ENCODE data around the gene KLHL35. TPM values are rescaled to one million over a fixed set of nuclear protein-coding genes. Genes with fewer than 3 reads are reported as not detected.
A peak's percentile ranks its signal among the peaks of the same experiment; 100 is the strongest.

The KLHL35 gene
- total and polyA plus RNA-seq, 2 experiments from 2014 or later = 5.7 to 13.0 TPM

- no peaks in the 10 kb centered on the region for H3K9me2 ChIP-seq (ENCODE audit: insufficient read depth)
- peak overlapping the region; percentile 46 for H3K9ac ChIP-seq
- H3K27ac ChIP-seq = no peak overlapping the region
- no peaks in the 10 kb centered on the region for H3K27me3 ChIP-seq (replicated peaks; ENCODE audit: insufficient read depth)
- peaks cover 77% of the 10 kb centered on the region for H3F3A ChIP-seq (ENCODE audit: insufficient read depth)
- peaks cover 33% of the 10 kb centered on the region for H3K4me1 ChIP-seq (ENCODE audit: insufficient read depth)
- no peaks in the 10 kb centered on the region for H3K9me3 ChIP-seq (ENCODE audit: low read depth)
- no peak overlapping the region for H3K4me2 ChIP-seq (ENCODE audit: unreplicated experiment)
- H4K20me1 ChIP-seq (ENCODE audit: insufficient read depth) = peaks cover 24% of the 10 kb centered on the region
- peaks cover 90% of the 10 kb centered on the region for H3K79me2 ChIP-seq (ENCODE audit: insufficient read depth)
- H2AFZ ChIP-seq = no peak overlapping the region
- no peak overlapping the region for H3K4me3 ChIP-seq
- in situ Hi-C loops (cut with MboI) = no loop called here
- no peak for TF ChIP-seq EZH2phosphoT487 (IDR thresholded peaks at IDR 0.05; ENCODE audit: insufficient read depth, low read depth)
- no peak for TF ChIP-seq EZH2 (IDR thresholded peaks at IDR 0.05; ENCODE audit: insufficient read depth, poor library complexity, severe bottlenecking)
- WGBS, 2 experiments (ENCODE audit: low coverage in 1 of 2, low lambda C conversion rate in 2 of 2, missing lambda C conversion rate in 2 of 2) = 67 to 70% methylated on average over 15 of the region's 15 CpGs
- H3K36me3 ChIP-seq (ENCODE audit: low read depth) = peaks cover 71% of the 10 kb centered on the region
- no peak for DNase-seq
Measured at GRCh38 chr11:75403983-75404658, 28.9 kb downstream of the KLHL35 start.

- WGBS, 2 experiments (ENCODE audit: low coverage in 1 of 2, low lambda C conversion rate in 2 of 2, missing lambda C conversion rate in 2 of 2) = 45 to 47% methylated on average over 1 of the region's 1 CpG
Measured at GRCh38 chr11:75403037-75403436, 30.0 kb downstream of the KLHL35 start.

GRCh38 chr11:75402002-75402773, 30.8 kb downstream of the KLHL35 start:
- no peak for TF ChIP-seq EZH2phosphoT487 (IDR thresholded peaks at IDR 0.05; ENCODE audit: insufficient read depth, low read depth)
- no peak for TF ChIP-seq EZH2 (IDR thresholded peaks at IDR 0.05; ENCODE audit: insufficient read depth, poor library complexity, severe bottlenecking)
- Histone ChIP-seq H4K20me1 (ENCODE audit: insufficient read depth) (peaks cover 24% of the 10 kb centered on the region), H3K9ac (peak overlapping the region; percentile 95)

More at GRCh38 chr11:75403037-75403436, 30.0 kb downstream of the KLHL35 start:
- in situ Hi-C loops (cut with MboI) = no loop called here
- H4K20me1 ChIP-seq (ENCODE audit: insufficient read depth) = peaks cover 24% of the 10 kb centered on the region
- H3K4me2 ChIP-seq (ENCODE audit: unreplicated experiment) = peak overlapping the region; percentile 98
- peak overlapping the region; percentile 46 for H3K9ac ChIP-seq
- no peaks in the 10 kb centered on the region for H3K9me3 ChIP-seq (ENCODE audit: low read depth)
- no peak overlapping the region for H2AFZ ChIP-seq
- no peaks in the 10 kb centered on the region for H3K27me3 ChIP-seq (replicated peaks; ENCODE audit: insufficient read depth)
- peaks cover 33% of the 10 kb centered on the region for H3K4me1 ChIP-seq (ENCODE audit: insufficient read depth)
- no peak for TF ChIP-seq EZH2 (IDR thresholded peaks at IDR 0.05; ENCODE audit: insufficient read depth, poor library complexity, severe bottlenecking)
- TF ChIP-seq EZH2phosphoT487 (IDR thresholded peaks at IDR 0.05; ENCODE audit: insufficient read depth, low read depth) = no peak
- H3K36me3 ChIP-seq (ENCODE audit: low read depth) = peaks cover 68% of the 10 kb centered on the region
- H3F3A ChIP-seq (ENCODE audit: insufficient read depth) = peaks cover 70% of the 10 kb centered on the region
- peaks cover 82% of the 10 kb centered on the region for H3K79me2 ChIP-seq (ENCODE audit: insufficient read depth)
- H3K27ac ChIP-seq = peak overlapping the region; percentile 7; the same call in 1 of the 2 replicates
- DNase-seq = peak; percentile 17
- no peak overlapping the region for H3K4me3 ChIP-seq
- no peaks in the 10 kb centered on the region for H3K9me2 ChIP-seq (ENCODE audit: insufficient read depth)

GRCh38 chr11:75400146-75400865, 32.7 kb downstream of the KLHL35 start:
- Histone ChIP-seq H3K4me3 (peak overlapping the region; percentile 96), H3K36me3 (ENCODE audit: low read depth) (peaks cover 45% of the 10 kb centered on the region), H4K20me1 (ENCODE audit: insufficient read depth) (peaks cover 24% of the 10 kb centered on the region), H3K4me1 (ENCODE audit: insufficient read depth) (peaks cover 24% of the 10 kb centered on the region), H3K4me2 (ENCODE audit: unreplicated experiment) (peak overlapping the region; percentile 98), H3K9ac (peak overlapping the region; percentile 95), H3K9me3 (ENCODE audit: low read depth) (no peaks in the 10 kb centered on the region), H3K27ac (peak overlapping the region; percentile 88), H3K79me2 (ENCODE audit: insufficient read depth) (peaks cover 60% of the 10 kb centered on the region), H3F3A (ENCODE audit: insufficient read depth) (peaks cover 52% of the 10 kb centered on the region), H3K27me3 (replicated peaks; ENCODE audit: insufficient read depth) (no peaks in the 10 kb centered on the region), H2AFZ (no peak overlapping the region), H3K9me2 (ENCODE audit: insufficient read depth) (no peaks in the 10 kb centered on the region)
- in situ Hi-C loops (cut with MboI) = no loop called here
- DNase-seq = peak; percentile 51
- no peak for TF ChIP-seq EZH2 (IDR thresholded peaks at IDR 0.05; ENCODE audit: insufficient read depth, poor library complexity, severe bottlenecking)
- no peak for TF ChIP-seq EZH2phosphoT487 (IDR thresholded peaks at IDR 0.05; ENCODE audit: insufficient read depth, low read depth)
- WGBS, 2 experiments (ENCODE audit: low coverage in 1 of 2, low lambda C conversion rate in 2 of 2, missing lambda C conversion rate in 2 of 2) = 25 to 26% methylated on average over 11 of the region's 11 CpGs

More at GRCh38 chr11:75402002-75402773, 30.8 kb downstream of the KLHL35 start:
- WGBS, 2 experiments (ENCODE audit: low coverage in 1 of 2, low lambda C conversion rate in 2 of 2, missing lambda C conversion rate in 2 of 2) = 91% methylated on average over 10 of the region's 10 CpGs
- DNase-seq = no peak
- peaks cover 63% of the 10 kb centered on the region for H3K36me3 ChIP-seq (ENCODE audit: low read depth)
- peaks cover 69% of the 10 kb centered on the region for H3F3A ChIP-seq (ENCODE audit: insufficient read depth)
- H3K27ac ChIP-seq = no peak overlapping the region
- H3K4me1 ChIP-seq (ENCODE audit: insufficient read depth) = peaks cover 33% of the 10 kb centered on the region
- H3K9me3 ChIP-seq (ENCODE audit: low read depth) = no peaks in the 10 kb centered on the region
- no peaks in the 10 kb centered on the region for H3K9me2 ChIP-seq (ENCODE audit: insufficient read depth)
- no peaks in the 10 kb centered on the region for H3K27me3 ChIP-seq (replicated peaks; ENCODE audit: insufficient read depth)
- H3K79me2 ChIP-seq (ENCODE audit: insufficient read depth) = peaks cover 75% of the 10 kb centered on the region
- no peak overlapping the region for H2AFZ ChIP-seq
- in situ Hi-C loops (cut with MboI) = no loop called here
- peak overlapping the region; percentile 98 for H3K4me2 ChIP-seq (ENCODE audit: unreplicated experiment)
- peak overlapping the region; percentile 96 for H3K4me3 ChIP-seq

Measured in GM23248 (cell line).